Measurements from ENCODE around the gene EYS. TPM values are rescaled to one million over a fixed set of nuclear protein-coding genes. Genes with fewer than 3 reads are reported as not detected.

EYS gene
- total RNA-seq, 1 experiment from 2014 or later: not detected

- Histone ChIP-seq H3K4me1 (ENCODE audit: insufficient read depth, low read length) (no peaks in the 10 kb centered on the region; the same call in 1 of the 2 replicates), H2BK5ac (ENCODE audit: insufficient read length, low read length) (no peak overlapping the region), H3K9ac (ENCODE audit: extremely low read depth, insufficient read length, low read length) (no peak overlapping the region), H3T11ph (ENCODE audit: low read length) (no peak overlapping the region), H3K23me2 (ENCODE audit: insufficient read length, low read depth, low read length, poor library complexity, severe bottlenecking) (no peaks in the 10 kb centered on the region), H4K8ac (replicated peaks; ENCODE audit: insufficient read length, low read depth, low read length) (no peak overlapping the region), H3K27me3 (ENCODE audit: insufficient read depth, low read length) (no peaks in the 10 kb centered on the region), H2BK120ac (ENCODE audit: low read depth, low read length, poor library complexity, severe bottlenecking) (no peak overlapping the region), H3K79me2 (ENCODE audit: insufficient read depth, low read length) (no peaks in the 10 kb centered on the region), H3K4ac (ENCODE audit: low read depth, low read length) (no peak overlapping the region), H3K23ac (ENCODE audit: insufficient read length, low read depth, low read length) (no peak overlapping the region), H4K5ac (ENCODE audit: insufficient read length, low read depth, low read length) (no peak overlapping the region), H3K14ac (ENCODE audit: insufficient read depth, low read length) (no peak overlapping the region), H2AFZ (ENCODE audit: low read length) (no peak overlapping the region), H2BK15ac (ENCODE audit: low read depth, low read length) (no peak overlapping the region), H4K20me1 (ENCODE audit: control insufficient read depth, insufficient read depth, insufficient read length) (no peaks in the 10 kb centered on the region), H3K27ac (ENCODE audit: insufficient read length, low read depth, low read length) (no peak overlapping the region), H2BK20ac (ENCODE audit: low read depth, low read length, poor library complexity, severe bottlenecking) (no peak overlapping the region), H3K56ac (ENCODE audit: insufficient read length, low read depth, low read length) (no peak overlapping the region), H2AK5ac (ENCODE audit: insufficient read length, low read length) (no peak overlapping the region), H3K9me3 (ENCODE audit: control insufficient read depth, low read depth, low read length) (no peaks in the 10 kb centered on the region), H2BK12ac (ENCODE audit: insufficient read length, low read depth, low read length) (no peak overlapping the region), H3K18ac (ENCODE audit: insufficient read length, low read depth, low read length) (no peak overlapping the region), H4K91ac (ENCODE audit: insufficient read length, low read depth, low read length) (no peak overlapping the region), H3K79me1 (ENCODE audit: insufficient read depth, low read depth, low read length, poor library complexity, severe bottlenecking) (no peaks in the 10 kb centered on the region), H3K4me2 (ENCODE audit: insufficient read depth, insufficient read length, low read length) (no peak overlapping the region)
- no CpG with 5 or more reads among the region's 3 CpGs for WGBS (ENCODE audit: extremely low coverage, insufficient read length, low lambda C conversion rate)
- no peak for DNase-seq
- Mint-ChIP-seq H3K4me1 (peaks cover 4 to 7% of the 10 kb centered on the region in 2 experiments), H3K27me3 (ENCODE audit: low read depth) (no peaks in the 10 kb centered on the region), H3K4me3 (no peak overlapping the region), H3K27ac (no peak overlapping the region), H3K9me3 (no peaks in the 10 kb centered on the region), H3K36me3 (ENCODE audit: insufficient read depth in 1 of 3, low read depth in 3 of 3) (no peaks in the 10 kb centered on the region)
- no peak for TF ChIP-seq CTCF (conservative IDR thresholded peaks at IDR 0.05)
These were observed 1917.3 kb downstream of the EYS start for GRCh38 chr6:63789699-63790098.
